Measurements from ENCODE around the gene CCDC88B. TPM values are rescaled to one million over a fixed set of nuclear protein-coding genes. Genes with fewer than 3 reads are reported as not detected.

Gene CCDC88B
- total RNA-seq, 4 donors from 2014 or later = 31.7 to 99.0 (median 43.9) TPM

GRCh38 chr11:64339286-64339685 is 718 bp upstream of the CCDC88B start:
- Histone ChIP-seq H3K9me3 (no peaks in the 10 kb centered on the region), H3K4me1 (peaks cover 3 to 28% (median 21%) of the 10 kb centered on the region in 4 donors), H3K27ac (peak overlapping the region; percentile 24 to 86 (median 56)), H3K4me3 (peak overlapping the region in 2 of 4 donors; percentile 43 to 45), H3K36me3 (no peaks in the 10 kb centered on the region), H3K27me3 (no peaks in the 10 kb centered on the region)
- DNase-seq = no peak
- TF ChIP-seq POLR2A (IDR thresholded peaks at IDR 0.05) = no peak
- TF ChIP-seq CTCF (IDR thresholded peaks at IDR 0.05) = no peak

GRCh38 chr11:64340671-64341335 is 799 bp downstream of the CCDC88B start:
- H3K4me3 ChIP-seq = peak overlapping the region; percentile 43 to 50 (median 45)
- H3K27me3 ChIP-seq = no peaks in the 10 kb centered on the region
- no peaks in the 10 kb centered on the region for H3K9me3 ChIP-seq
- H3K4me1 ChIP-seq = peaks cover 3 to 26% (median 9%) of the 10 kb centered on the region in 4 donors
- H3K27ac ChIP-seq = peak overlapping the region; percentile 24 to 86 (median 56)
- peak; percentile 61 to 92 (median 90) for DNase-seq
- TF ChIP-seq POLR2A (IDR thresholded peaks at IDR 0.05) = no peak
- TF ChIP-seq CTCF (IDR thresholded peaks at IDR 0.05) = no peak
- no peaks in the 10 kb centered on the region for H3K36me3 ChIP-seq

- peak overlapping the region in 1 of 4 donors; percentile 86 for H3K27ac ChIP-seq
- TF ChIP-seq POLR2A (IDR thresholded peaks at IDR 0.05) (no peak), CTCF (IDR thresholded peaks at IDR 0.05) (no peak)
- peak in 1 of 3 donors; percentile 49 for DNase-seq
- no peaks in the 10 kb centered on the region for H3K9me3 ChIP-seq
- no peaks in the 10 kb centered on the region for H3K27me3 ChIP-seq
- no peaks in the 10 kb centered on the region for H3K36me3 ChIP-seq
- H3K4me1 ChIP-seq = peaks cover 3 to 26% (median 9%) of the 10 kb centered on the region in 4 donors
- H3K4me3 ChIP-seq = no peak overlapping the region
Measured at GRCh38 chr11:64341429-64341828, 1.4 kb downstream of the CCDC88B start.

GRCh38 chr11:64341851-64342791 is 2.1 kb downstream of the CCDC88B start:
- peak overlapping the region; percentile 58 to 62 (median 62) for H3K27ac ChIP-seq
- no peaks in the 10 kb centered on the region for H3K36me3 ChIP-seq
- no peaks in the 10 kb centered on the region for H3K9me3 ChIP-seq
- TF ChIP-seq CTCF (IDR thresholded peaks at IDR 0.05) (peak in 5 of 6 experiments; percentile 35 to 84 (median 75)), POLR2A (IDR thresholded peaks at IDR 0.05) (peak; percentile 63 to 84)
- no peaks in the 10 kb centered on the region for H3K27me3 ChIP-seq
- H3K4me3 ChIP-seq = peak overlapping the region; percentile 18 to 47 (median 40)
- DNase-seq = peak; percentile 77 to 98 (median 96)
- H3K4me1 ChIP-seq = peaks cover 3 to 26% (median 9%) of the 10 kb centered on the region in 4 donors

- peak in 2 of 3 donors; percentile 34 to 44 for DNase-seq
- Histone ChIP-seq H3K27ac (peak overlapping the region in 3 of 4 donors; percentile 58 to 62 (median 62)), H3K4me3 (peak overlapping the region; percentile 18 to 47 (median 40)), H3K36me3 (no peaks in the 10 kb centered on the region), H3K27me3 (no peaks in the 10 kb centered on the region), H3K4me1 (peaks cover 3 to 26% (median 9%) of the 10 kb centered on the region in 4 donors), H3K9me3 (no peaks in the 10 kb centered on the region)
- TF ChIP-seq CTCF (IDR thresholded peaks at IDR 0.05) = no peak
- TF ChIP-seq POLR2A (IDR thresholded peaks at IDR 0.05) = no peak
Measured at GRCh38 chr11:64342869-64343745, 3.1 kb downstream of the CCDC88B start.
